ENCODE results near the gene RBM39. TPM values are rescaled to one million over a fixed set of nuclear protein-coding genes. Genes with fewer than 3 reads are reported as not detected.

Gene RBM39
- total and polyA plus RNA-seq, 2 of the 8 experiments (the other 6 are each of a cell fraction or from before 2014, with no cell fraction given): 78.0 to 219 TPM

- peak overlapping the region; percentile 72 for H2AFZ ChIP-seq (ENCODE audit: low read length)
- no peak overlapping the region for H3K56ac ChIP-seq (replicated peaks; ENCODE audit: insufficient read length, low read depth, low read length)
- H3K9ac ChIP-seq (replicated peaks in 1 of 4; ENCODE audit: extremely low read depth in 1 of 4, low read depth in 3 of 4, low read length in 3 of 4): peak overlapping the region in 3 of 4 experiments; percentile 16 to 45 (median 43); a peak in 3 of 7 replicates
- ChIA-PET POLR2A (ENCODE audit: partially characterized antibody) (interaction anchor here (0.7 to 10.6 kb wide), 14 partner anchors 8 to 185 kb away, joined by 3 to 167 read pairs (median 4); partner anchors contain the start of genes CPNE1, NFS1, RBM12 and RBM39), CTCF (ENCODE audit: partially characterized antibody) (interaction anchor here (1.1 kb wide), 1 partner anchor 27 kb away, joined by 5 read pairs; the partner anchor contains the start of gene RBM39)
- no peaks in the 10 kb centered on the region for H4K20me1 ChIP-seq (replicated peaks in 1 of 2; ENCODE audit: control insufficient read depth in 1 of 2, insufficient read depth in 2 of 2, low read length in 2 of 2)
- no peak overlapping the region for H2AK5ac ChIP-seq (ENCODE audit: low read depth, low read length)
- H3K23me2 ChIP-seq (ENCODE audit: low read depth, low read length): peaks cover 4% of the 10 kb centered on the region; the same call in 1 of the 2 replicates
- DNase-seq (ENCODE audit: low read depth in 1 of 2, low spot score in 2 of 2): peak; percentile 67 to 76
- H3K9me3 ChIP-seq (ENCODE audit: insufficient read depth in 2 of 2, low read depth in 1 of 2, low read length in 1 of 2): no peaks in the 10 kb centered on the region
- 55% methylated on average over 5 of the region's 5 CpGs; no CpG with 5 or more reads in 1 of the 2 experiments for WGBS, 2 experiments (ENCODE audit: extremely low coverage in 1 of 2, insufficient coverage in 1 of 2, insufficient read length in 1 of 2, insufficient replicate concordance in 2 of 2, low coverage in 1 of 2, low lambda C conversion rate in 2 of 2, missing lambda C conversion rate in 1 of 2)
- peak overlapping the region; percentile 67; the same call in 1 of the 2 replicates for H2BK15ac ChIP-seq (ENCODE audit: low read length)
- H3K23ac ChIP-seq (ENCODE audit: insufficient read length): no peak overlapping the region
- H3K4me1 ChIP-seq (replicated peaks in 1 of 4; ENCODE audit: control insufficient read depth in 3 of 4, insufficient read depth in 4 of 4, low read length in 3 of 4): peaks cover 4 to 16% (median 12%) of the 10 kb centered on the region in 4 experiments
- H3K27me3 ChIP-seq (replicated peaks in 1 of 4; ENCODE audit: control insufficient read depth in 3 of 4, extremely low read depth in 1 of 4, insufficient read depth in 3 of 4, low read length in 3 of 4): peaks cover 5 to 9% (median 9%) of the 10 kb centered on the region in 4 experiments
- peak; percentile 91 for FAIRE-seq
- peak overlapping the region; percentile 74 for H2BK5ac ChIP-seq (ENCODE audit: low read depth, low read length)
- H2BK12ac ChIP-seq (ENCODE audit: low read depth, low read length): no peak overlapping the region
- H3K27ac ChIP-seq (ENCODE audit: low read depth, low read length): peak overlapping the region; percentile 93
- peak overlapping the region; percentile 72 for H2BK120ac ChIP-seq (replicated peaks; ENCODE audit: low read depth, low read length)
- H3K4ac ChIP-seq (replicated peaks; ENCODE audit: insufficient read length, low read depth, low read length): peak overlapping the region; percentile 87
- no peaks in the 10 kb centered on the region for H3K36me3 ChIP-seq (ENCODE audit: control insufficient read depth in 2 of 4, insufficient read depth in 4 of 4, low read length in 3 of 4)
- peak overlapping the region; percentile 95 for H4K91ac ChIP-seq (replicated peaks; ENCODE audit: insufficient read length, low read length)
- H3K4me3 ChIP-seq (ENCODE audit: extremely low read depth in 1 of 4, insufficient read depth in 2 of 4, low read depth in 3 of 4, low read length in 4 of 4): no peak overlapping the region
- peak overlapping the region; percentile 61; the same call in 1 of the 2 replicates for H3K18ac ChIP-seq (ENCODE audit: extremely low read depth, low read length)
- H3K79me1 ChIP-seq (ENCODE audit: low read depth, low read length): no peaks in the 10 kb centered on the region
- H3K79me2 ChIP-seq (ENCODE audit: control insufficient read depth in 1 of 2, insufficient read depth in 2 of 2, low read length in 2 of 2): peaks cover 3 to 18% of the 10 kb centered on the region in 2 experiments; a peak in 3 of 4 replicates
- peak overlapping the region; percentile 89 for H4K5ac ChIP-seq (ENCODE audit: insufficient read length, low read depth, low read length)
- H3K14ac ChIP-seq (ENCODE audit: insufficient read length): no peak overlapping the region
- H2BK20ac ChIP-seq (ENCODE audit: low read length): peak overlapping the region; percentile 63; the same call in 1 of the 2 replicates
- H3K4me2 ChIP-seq (ENCODE audit: insufficient read depth in 1 of 2, low read depth in 2 of 2, low read length in 2 of 2): peak overlapping the region; percentile 7 to 24; a peak in 2 of 4 replicates
- peak overlapping the region; percentile 88; the same call in 1 of the 2 replicates for H4K8ac ChIP-seq (ENCODE audit: extremely low read depth, insufficient read depth, low read length)
- TF ChIP-seq MAX (IDR thresholded peaks at IDR 0.05): 0 out of 2 replicates have a peak, but pooled peaks have one; percentile 25
- no peak for TF ChIP-seq NRF1 (IDR thresholded peaks at IDR 0.05; ENCODE audit: low read depth, low read length)
- no peak for TF ChIP-seq POU5F1 (IDR thresholded peaks at IDR 0.05; ENCODE audit: low read depth, low read length)
These were observed 26.9 kb upstream of the RBM39 start for GRCh38 chr20:35768731-35769664.
